H9 (cell line): ENCODE data around the gene ME3. TPM values are rescaled to one million over a fixed set of nuclear protein-coding genes. Genes with fewer than 3 reads are reported as not detected.

Experiments used
- DNase-seq: peaks from one replicate; pipeline ENCODE4 v3.0.0-alpha.2; 2017
- H2AFZ ChIP-seq: one replicate; pipeline ENCODE4 v1.6.1; 2013; ENCODE audit warnings: mild to moderate bottlenecking, low read length, control low read depth, moderate library complexity
- H2AK5ac ChIP-seq: 2 replicates; pipeline ENCODE4 v1.6.1; 2013; ENCODE audit warnings: low read length, control low read depth, mixed read lengths; ENCODE audit not compliant: insufficient read length
- H2BK120ac ChIP-seq: one replicate; pipeline ENCODE4 v1.6.1; 2013; ENCODE audit warnings: low read depth, mild to moderate bottlenecking, low read length, control low read depth, inconsistent platforms; ENCODE audit not compliant: poor library complexity, severe bottlenecking
- H2BK12ac ChIP-seq: 2 replicates; pipeline ENCODE4 v1.6.1; 2013; ENCODE audit warnings: low read length, control low read depth, mixed read lengths, low read depth; ENCODE audit not compliant: insufficient read length
- H2BK15ac ChIP-seq: 2 replicates; pipeline ENCODE4 v1.6.1; 2013; ENCODE audit warnings: low read depth, low read length, control low read depth
- H2BK20ac ChIP-seq: one replicate; pipeline ENCODE4 v1.6.1; 2013; ENCODE audit warnings: low read depth, mild to moderate bottlenecking, low read length, control low read depth, inconsistent platforms; ENCODE audit not compliant: poor library complexity, severe bottlenecking
- H2BK5ac ChIP-seq: 2 replicates; pipeline ENCODE4 v1.6.1; 2013; ENCODE audit warnings: low read length, control low read depth, mixed read lengths; ENCODE audit not compliant: insufficient read length
- H3K14ac ChIP-seq: 2 replicates; pipeline ENCODE4 v1.6.1; 2013; ENCODE audit warnings: low read length, control low read depth; ENCODE audit not compliant: insufficient read depth
- H3K18ac ChIP-seq: 2 replicates; pipeline ENCODE4 v1.6.1; 2013; ENCODE audit warnings: low read depth, mild to moderate bottlenecking, mixed read lengths, low read length, control low read depth; ENCODE audit not compliant: insufficient read length
- H3K23ac ChIP-seq: 2 replicates; pipeline ENCODE4 v1.6.1; 2013; ENCODE audit warnings: low read length, control low read depth, mixed read lengths, low read depth; ENCODE audit not compliant: insufficient read length
- H3K23me2 ChIP-seq: 2 replicates; pipeline ENCODE4 v1.6.1; 2013; ENCODE audit warnings: low read depth, mild to moderate bottlenecking, mixed read lengths, low read length, control low read depth; ENCODE audit not compliant: insufficient read length, poor library complexity, severe bottlenecking
- H3K27ac ChIP-seq: 2 replicates; pipeline ENCODE4 v1.5.1; 2013; ENCODE audit warnings: low read length, control low read depth, mixed read lengths, low read depth; ENCODE audit not compliant: insufficient read length
- H3K27me3 ChIP-seq: 2 replicates; pipeline ENCODE4 v1.6.1; 2013; ENCODE audit warnings: low read length, control low read depth, inconsistent platforms; ENCODE audit not compliant: insufficient read depth
- H3K4ac ChIP-seq: 2 replicates; pipeline ENCODE4 v1.6.1; 2013; ENCODE audit warnings: low read depth, mild to moderate bottlenecking, control low read depth, inconsistent platforms, low read length, moderate library complexity
- H3K4me1 ChIP-seq: 2 replicates; pipeline ENCODE4 v1.6.1; 2013; ENCODE audit warnings: low read length, control low read depth, inconsistent platforms; ENCODE audit not compliant: insufficient read depth
- H3K4me2 ChIP-seq: 2 replicates; pipeline ENCODE4 v1.6.1; 2013; ENCODE audit warnings: low read length, control low read depth, mixed read lengths; ENCODE audit not compliant: insufficient read length, insufficient read depth
- H3K56ac ChIP-seq: 2 replicates; pipeline ENCODE4 v1.6.1; 2013; ENCODE audit warnings: low read depth, mild to moderate bottlenecking, mixed read lengths, low read length, control low read depth; ENCODE audit not compliant: insufficient read length
- H3K79me1 ChIP-seq: 2 replicates; pipeline ENCODE4 v1.6.1; 2013; ENCODE audit warnings: low read depth, mild to moderate bottlenecking, moderate library complexity, low read length, control low read depth, inconsistent platforms; ENCODE audit not compliant: insufficient read depth, poor library complexity, severe bottlenecking
- H3K79me2 ChIP-seq: 2 replicates; pipeline ENCODE4 v1.6.1; 2013; ENCODE audit warnings: low read length, control low read depth, inconsistent platforms; ENCODE audit not compliant: insufficient read depth
- H3K9ac ChIP-seq: 2 replicates; pipeline ENCODE4 v1.6.1; 2013; ENCODE audit warnings: low read length, control low read depth, mixed read lengths; ENCODE audit not compliant: insufficient read length; ENCODE audit errors: extremely low read depth
- H3K9me3 ChIP-seq: one replicate; pipeline ENCODE4 v1.6.1; 2013; ENCODE audit warnings: low read depth, low read length, inconsistent platforms; ENCODE audit not compliant: control insufficient read depth
- H3T11ph ChIP-seq: one replicate; pipeline ENCODE4 v1.6.1; 2013; ENCODE audit warnings: mild to moderate bottlenecking, low read length, control low read depth, inconsistent platforms
- H4K20me1 ChIP-seq: one replicate; pipeline ENCODE4 v1.6.1; 2013; ENCODE audit not compliant: control insufficient read depth, insufficient read length, insufficient read depth
- H4K5ac ChIP-seq: 2 replicates; pipeline ENCODE4 v1.6.1; 2013; ENCODE audit warnings: low read depth, mild to moderate bottlenecking, mixed read lengths, low read length, control low read depth; ENCODE audit not compliant: insufficient read length
- H4K8ac ChIP-seq: replicated peaks from 2 replicates; pipeline ENCODE4 v1.6.1; 2013; ENCODE audit warnings: low read length, control low read depth, mixed read lengths, low read depth; ENCODE audit not compliant: insufficient read length
- H4K91ac ChIP-seq: 2 replicates; pipeline ENCODE4 v1.6.1; 2013; ENCODE audit warnings: low read depth, mild to moderate bottlenecking, moderate library complexity, mixed read lengths, low read length, control low read depth; ENCODE audit not compliant: insufficient read length
- H3K27ac Mint-ChIP-seq, 3 experiments: 2 replicates in 2 of 3; 3 replicates in 1 of 3; pipeline ENCODE4 v1.8.0; 2020 to 2021; ENCODE audit warnings: mixed read lengths in 3 of 3, mild to moderate bottlenecking in 1 of 3, moderate library complexity in 1 of 3
- H3K27me3 Mint-ChIP-seq: 2 replicates; pipeline ENCODE4 v1.8.0; 2021; ENCODE audit warnings: low read depth, mild to moderate bottlenecking, moderate library complexity, mixed read lengths
- H3K36me3 Mint-ChIP-seq, 3 experiments: 2 replicates in 2 of 3; 3 replicates in 1 of 3; pipeline ENCODE4 v1.8.0; 2020 to 2021; ENCODE audit warnings: low read depth in 3 of 3, mixed read lengths in 3 of 3; ENCODE audit not compliant: insufficient read depth in 1 of 3
- H3K4me1 Mint-ChIP-seq, 2 experiments: 2 replicates each; pipeline ENCODE4 v1.8.0; 2020; ENCODE audit warnings: mixed read lengths in 2 of 2
- H3K4me3 Mint-ChIP-seq, 2 experiments: 2 replicates in 1 of 2; 3 replicates in 1 of 2; pipeline ENCODE4 v1.8.0; 2020 to 2021; ENCODE audit warnings: mild to moderate bottlenecking in 2 of 2, mixed read lengths in 2 of 2, moderate library complexity in 1 of 2
- H3K9me3 Mint-ChIP-seq, 2 experiments: 2 replicates in 1 of 2; 3 replicates in 1 of 2; pipeline ENCODE4 v1.8.0; 2020; ENCODE audit warnings: mild to moderate bottlenecking in 2 of 2, mixed read lengths in 2 of 2, moderate library complexity in 1 of 2
- WGBS: extraction: QIAGEN DNeasy Blood & Tissue Kit; methylation state at CpG from one replicate; pipeline ENCODE4 v1.1.7; 2013; ENCODE audit warnings: missing lambda C conversion rate, low lambda C conversion rate, mixed read lengths; ENCODE audit not compliant: insufficient read length; ENCODE audit errors: extremely low coverage; 5-methylcytosine and 5-hydroxymethylcytosine counted together
- total RNA-seq: library from RNA; stranded (reverse); gene quantifications from 2 replicates; pipeline ENCODE4 v1.2.1, GENCODE V29; 2021
- TF ChIP-seq, protein P1 (sequence below): fragments of 200-600 bp; sonication (generic); conservative IDR thresholded peaks from 3 replicates; pipeline ENCODE4 v1.8.0; 2021; ENCODE audit warnings: antibody characterized with exemption, mild to moderate bottlenecking

Gene ME3
- total RNA-seq, 1 experiment from 2014 or later, result 2.8 TPM

DNA sequence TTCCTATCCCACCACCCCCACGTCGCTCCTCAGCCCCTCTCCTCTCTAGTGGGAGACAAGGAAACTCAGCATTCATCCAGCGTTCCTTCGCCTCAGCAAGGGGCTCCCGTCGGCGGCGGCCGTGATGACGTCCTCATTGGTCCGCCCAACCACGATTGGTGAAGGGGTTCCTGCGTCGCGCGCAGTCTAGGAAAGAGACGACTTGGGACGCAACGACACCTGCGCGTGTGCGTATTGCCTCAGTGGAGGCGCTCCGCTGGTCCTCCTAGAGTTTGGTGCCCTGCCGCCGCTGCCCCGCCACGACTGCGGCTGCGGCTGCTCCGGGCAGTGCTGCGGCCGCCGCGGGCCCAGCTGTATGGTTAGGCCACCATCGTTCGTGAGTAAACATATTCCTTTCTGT, 241.2 kb downstream of the ME3 start:
- no peaks in the 10 kb centered on the region for H3K9me3 ChIP-seq
- H3K56ac ChIP-seq, result no peak overlapping the region
- no peak overlapping the region for H2BK5ac ChIP-seq
- no peaks in the 10 kb centered on the region for H3K4me1 Mint-ChIP-seq
- no peak overlapping the region for H2BK12ac ChIP-seq
- H3K27me3 Mint-ChIP-seq, result no peaks in the 10 kb centered on the region
- H2BK20ac ChIP-seq, result no peak overlapping the region
- no peak overlapping the region for H2BK15ac ChIP-seq
- no peak overlapping the region for H3K18ac ChIP-seq
- H2AFZ ChIP-seq, result no peak overlapping the region
- H3K4me3 Mint-ChIP-seq, result no peak overlapping the region
- H2AK5ac ChIP-seq, result no peak overlapping the region
- H4K5ac ChIP-seq, result no peak overlapping the region
- TF ChIP-seq, protein P1, sequence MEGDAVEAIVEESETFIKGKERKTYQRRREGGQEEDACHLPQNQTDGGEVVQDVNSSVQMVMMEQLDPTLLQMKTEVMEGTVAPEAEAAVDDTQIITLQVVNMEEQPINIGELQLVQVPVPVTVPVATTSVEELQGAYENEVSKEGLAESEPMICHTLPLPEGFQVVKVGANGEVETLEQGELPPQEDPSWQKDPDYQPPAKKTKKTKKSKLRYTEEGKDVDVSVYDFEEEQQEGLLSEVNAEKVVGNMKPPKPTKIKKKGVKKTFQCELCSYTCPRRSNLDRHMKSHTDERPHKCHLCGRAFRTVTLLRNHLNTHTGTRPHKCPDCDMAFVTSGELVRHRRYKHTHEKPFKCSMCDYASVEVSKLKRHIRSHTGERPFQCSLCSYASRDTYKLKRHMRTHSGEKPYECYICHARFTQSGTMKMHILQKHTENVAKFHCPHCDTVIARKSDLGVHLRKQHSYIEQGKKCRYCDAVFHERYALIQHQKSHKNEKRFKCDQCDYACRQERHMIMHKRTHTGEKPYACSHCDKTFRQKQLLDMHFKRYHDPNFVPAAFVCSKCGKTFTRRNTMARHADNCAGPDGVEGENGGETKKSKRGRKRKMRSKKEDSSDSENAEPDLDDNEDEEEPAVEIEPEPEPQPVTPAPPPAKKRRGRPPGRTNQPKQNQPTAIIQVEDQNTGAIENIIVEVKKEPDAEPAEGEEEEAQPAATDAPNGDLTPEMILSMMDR, result no peak
- no peak overlapping the region for H3K14ac ChIP-seq
- WGBS, result no CpG with 5 or more reads among the region's 37 CpGs
- no peak overlapping the region for H4K8ac ChIP-seq
- no peak for DNase-seq
- H3K9me3 Mint-ChIP-seq, result peaks cover 5 to 6% of the 10 kb centered on the region in 2 experiments; a peak in 2 of 5 replicates
- no peak overlapping the region for H3T11ph ChIP-seq
- H3K79me2 ChIP-seq, result no peaks in the 10 kb centered on the region
- no peak overlapping the region for H3K9ac ChIP-seq
- no peaks in the 10 kb centered on the region for H3K23me2 ChIP-seq
- H3K36me3 Mint-ChIP-seq, result peaks cover 0 to 6% (median 6%) of the 10 kb centered on the region in 3 experiments; a peak in 1 of 7 replicates
- H3K27me3 ChIP-seq, result no peaks in the 10 kb centered on the region
- H3K27ac ChIP-seq, result no peak overlapping the region
- H3K4me1 ChIP-seq, result no peaks in the 10 kb centered on the region
- H3K27ac Mint-ChIP-seq, result no peak overlapping the region
- H3K4me2 ChIP-seq, result no peak overlapping the region
- no peaks in the 10 kb centered on the region for H4K20me1 ChIP-seq
- no peaks in the 10 kb centered on the region for H3K79me1 ChIP-seq
- H3K23ac ChIP-seq, result no peak overlapping the region
- H4K91ac ChIP-seq, result no peak overlapping the region
- H3K4ac ChIP-seq, result no peak overlapping the region
- no peak overlapping the region for H2BK120ac ChIP-seq
